Hippocampal formation (tissue), 2 donors: Measurements from ENCODE around the gene MYZAP.

Experiments
- DNase-seq, 2 donors: peaks; one replicate each; lab custom pipeline; 2025; lab: John Stamatoyannopoulos, UW

The MYZAP gene

GRCh38 chr15:57562196-57562769 lies 29.4 kb upstream of the MYZAP start:
- no peak for DNase-seq

GRCh38 chr15:57563416-57563815 lies 28.3 kb upstream of the MYZAP start:
- no peak for DNase-seq

GRCh38 chr15:57565311-57565710 lies 26.4 kb upstream of the MYZAP start:
- no peak for DNase-seq

- no peak for DNase-seq
Measured at GRCh38 chr15:57566834-57567233, 24.9 kb upstream of the MYZAP start.

- DNase-seq: no peak
Measured at GRCh38 chr15:57567891-57568290, 23.8 kb upstream of the MYZAP start.

GRCh38 chr15:57568299-57568698 lies 23.4 kb upstream of the MYZAP start:
- no peak for DNase-seq

- DNase-seq: no peak
Measured at GRCh38 chr15:57570340-57570739, 21.4 kb upstream of the MYZAP start.

- DNase-seq: no peak
Measured at GRCh38 chr15:57570994-57571393, 20.7 kb upstream of the MYZAP start.

- DNase-seq: no peak
Measured at GRCh38 chr15:57571725-57572124, 20.0 kb upstream of the MYZAP start.

GRCh38 chr15:57572468-57572867 lies 19.2 kb upstream of the MYZAP start:
- DNase-seq: no peak

- DNase-seq: no peak
Measured at GRCh38 chr15:57573151-57573550, 18.6 kb upstream of the MYZAP start.

- DNase-seq: no peak
Measured at GRCh38 chr15:57575363-57575762, 16.3 kb upstream of the MYZAP start.

GRCh38 chr15:57578288-57578900 lies 13.3 kb upstream of the MYZAP start:
- no peak for DNase-seq

- DNase-seq: no peak
Measured at GRCh38 chr15:57580428-57580827, 11.3 kb upstream of the MYZAP start.

GRCh38 chr15:57580866-57581265 lies 10.8 kb upstream of the MYZAP start:
- DNase-seq: no peak

GRCh38 chr15:57582090-57582489 lies 9.6 kb upstream of the MYZAP start:
- DNase-seq: no peak

- no peak for DNase-seq
Measured at GRCh38 chr15:57583282-57583681, 8.4 kb upstream of the MYZAP start.

- DNase-seq: no peak
Measured at GRCh38 chr15:57583720-57584119, 8.0 kb upstream of the MYZAP start.

GRCh38 chr15:57586661-57587424 lies 4.9 kb upstream of the MYZAP start:
- no peak for DNase-seq

GRCh38 chr15:57589281-57589680 lies 2.4 kb upstream of the MYZAP start:
- DNase-seq: no peak

GRCh38 chr15:57589754-57590153 lies 1.9 kb upstream of the MYZAP start:
- DNase-seq: no peak

GRCh38 chr15:57591237-57591821 lies 375 bp upstream of the MYZAP start:
- no peak for DNase-seq

- DNase-seq: no peak
Measured at GRCh38 chr15:57592426-57592825, 722 bp downstream of the MYZAP start.
